AG08396 (cell line): Measurements from ENCODE around the gene C11orf58.

ENCODE experiments used
- DNase-seq: peaks from one replicate; pipeline ENCODE4 v3.0.0; 2012; ENCODE audit warnings: low spot score, mixed read lengths

C11orf58 gene

DNA sequence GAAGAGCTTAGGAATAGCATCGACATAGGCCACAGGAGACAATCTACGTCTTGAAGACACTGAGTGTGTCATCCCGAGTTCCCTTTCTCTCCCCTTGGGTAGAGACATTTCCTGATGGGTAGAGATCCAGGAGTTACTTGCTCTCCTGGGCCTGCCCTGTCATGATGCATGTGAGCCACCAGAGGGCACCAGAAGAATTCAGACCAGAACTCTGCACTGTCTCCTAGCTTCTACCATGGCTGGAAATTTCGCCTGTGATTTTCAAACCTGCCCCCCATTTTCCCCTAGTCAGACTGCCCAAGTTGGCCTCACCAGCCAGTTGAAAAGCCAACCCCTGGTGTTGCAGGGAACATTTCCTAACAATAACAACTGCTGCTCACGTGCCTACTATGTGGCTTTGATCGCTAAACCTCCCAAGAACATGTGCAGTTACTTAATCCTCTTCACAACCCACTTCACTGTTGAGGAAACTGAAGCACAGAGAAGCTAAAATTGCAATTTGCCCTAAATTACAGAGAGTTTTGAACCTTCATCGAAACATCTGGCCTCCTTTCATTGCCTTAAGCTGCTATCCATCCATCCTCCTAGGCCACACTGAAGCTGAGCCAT is 47.2 kb downstream of the C11orf58 start:
- DNase-seq, result peak; percentile 84

DNA sequence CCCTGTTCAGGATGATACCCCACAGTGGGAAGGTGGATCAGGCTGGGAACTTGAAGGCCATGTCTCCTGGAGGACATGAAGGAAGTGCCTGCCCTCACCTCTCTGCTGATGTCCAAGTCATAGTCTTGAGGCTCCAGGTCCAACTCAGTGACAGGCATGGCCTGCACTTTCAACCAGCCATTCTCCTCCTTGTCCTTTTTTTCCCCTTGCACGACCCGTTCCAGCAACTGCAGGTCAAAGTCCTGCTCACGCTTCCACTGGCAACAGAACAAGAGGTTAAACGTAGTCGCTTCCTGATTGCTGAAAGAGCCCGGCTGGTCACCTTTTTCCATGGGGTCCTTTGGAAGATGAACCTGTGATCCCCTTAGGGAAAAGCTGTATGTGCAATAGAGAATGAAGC is 47.7 kb downstream of the C11orf58 start:
- no peak for DNase-seq

GRCh38 chr11:16787035-16787742 is 48.7 kb downstream of the C11orf58 start:
- DNase-seq, result no peak

DNA sequence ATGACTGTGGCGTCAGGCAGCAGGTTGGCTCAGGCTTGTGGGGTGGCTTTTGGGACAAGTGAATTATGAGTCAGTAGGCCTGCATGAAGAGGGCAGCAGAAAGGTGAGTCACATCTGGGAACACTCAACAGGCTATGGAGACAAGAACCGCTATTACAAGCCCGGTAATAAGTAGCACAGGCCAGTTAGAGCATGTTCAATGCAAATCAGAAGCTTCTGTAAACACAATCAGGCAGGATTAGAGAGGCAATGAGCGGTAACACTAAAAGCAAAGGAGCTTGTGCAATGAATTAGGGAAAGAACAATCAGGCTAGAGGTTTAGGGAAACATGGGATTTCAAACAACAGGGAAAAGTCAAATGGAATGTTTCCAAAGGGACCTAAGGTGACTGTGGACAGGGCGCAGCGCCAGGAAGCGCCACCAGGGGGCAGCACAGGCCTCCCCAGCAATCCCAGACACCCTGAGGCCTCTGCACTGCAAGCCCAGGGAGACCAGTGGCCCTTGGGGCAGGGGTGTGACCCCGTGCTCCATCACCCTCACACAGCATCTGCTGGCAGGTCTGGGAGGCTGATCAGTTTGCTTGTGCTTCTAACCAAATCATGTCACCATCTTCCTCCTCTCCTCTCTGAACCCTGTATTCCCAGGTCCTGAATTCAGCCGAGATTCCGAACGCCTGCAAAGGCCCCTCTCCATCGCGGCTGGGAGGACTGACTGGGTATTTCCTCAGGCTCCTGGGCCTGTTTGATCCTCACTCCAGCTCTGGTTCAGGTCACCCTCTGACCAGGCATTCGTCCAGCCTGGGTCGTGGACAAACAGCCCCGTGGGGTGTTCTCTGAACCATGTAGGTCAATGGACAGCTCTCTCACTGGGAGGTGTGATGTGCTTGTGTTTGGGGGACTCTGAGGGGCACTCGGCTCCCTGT is 50.0 kb downstream of the C11orf58 start:
- DNase-seq, result peak; percentile 76

- DNase-seq, result no peak
Observed at GRCh38 chr11:16789063-16789420, 50.6 kb downstream of the C11orf58 start.

- no peak for DNase-seq
Observed at GRCh38 chr11:16789560-16790485, 51.4 kb downstream of the C11orf58 start.

DNA sequence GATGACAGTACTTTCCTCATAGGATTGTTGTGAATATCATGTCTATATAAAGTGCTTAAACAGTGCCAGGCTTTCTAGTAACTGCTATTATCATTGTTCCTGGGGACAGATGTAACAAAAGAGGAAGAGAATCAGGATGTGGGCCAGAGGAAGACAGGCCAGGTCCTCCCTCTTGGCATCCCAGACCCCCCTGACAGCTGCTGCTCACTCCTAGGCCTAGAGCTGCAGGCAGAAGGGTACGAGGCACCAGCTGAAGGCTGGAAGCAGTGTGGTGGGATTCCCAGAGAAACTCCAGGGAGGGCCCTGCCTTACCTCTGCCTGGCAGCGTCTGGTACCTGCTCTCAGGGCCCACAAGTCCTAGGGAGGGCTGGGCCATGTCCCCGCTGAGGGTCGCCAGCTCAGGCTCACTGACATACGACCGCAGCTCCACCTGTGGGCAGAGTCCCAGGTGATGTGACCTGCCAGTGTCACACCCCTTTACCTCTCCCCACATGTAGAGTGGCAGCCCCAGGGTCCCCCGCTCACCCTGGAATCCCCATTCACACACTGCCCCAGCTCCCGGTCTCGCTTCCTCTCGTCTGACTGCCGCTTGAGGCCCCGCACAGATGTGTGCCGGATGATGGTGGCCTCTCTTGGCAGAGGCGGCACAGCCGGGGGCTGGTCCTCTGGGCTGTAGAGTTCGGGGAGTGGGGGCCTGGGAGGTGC is 52.2 kb downstream of the C11orf58 start:
- DNase-seq, result no peak

- DNase-seq, result peak; percentile 84
Observed at GRCh38 chr11:16791191-16791961, 52.9 kb downstream of the C11orf58 start.

- no peak for DNase-seq
Observed at GRCh38 chr11:16792426-16792825, 54.0 kb downstream of the C11orf58 start.

GRCh38 chr11:16793009-16793408 is 54.6 kb downstream of the C11orf58 start:
- DNase-seq, result no peak

GRCh38 chr11:16793511-16793910 is 55.1 kb downstream of the C11orf58 start:
- DNase-seq, result no peak

- DNase-seq, result no peak
Observed at GRCh38 chr11:16794047-16794818, 55.8 kb downstream of the C11orf58 start.

- DNase-seq, result no peak
Observed at GRCh38 chr11:16795146-16795545, 56.7 kb downstream of the C11orf58 start.

GRCh38 chr11:16796311-16796710 is 57.9 kb downstream of the C11orf58 start:
- no peak for DNase-seq

GRCh38 chr11:16797776-16798175 is 59.3 kb downstream of the C11orf58 start:
- DNase-seq, result no peak

DNA sequence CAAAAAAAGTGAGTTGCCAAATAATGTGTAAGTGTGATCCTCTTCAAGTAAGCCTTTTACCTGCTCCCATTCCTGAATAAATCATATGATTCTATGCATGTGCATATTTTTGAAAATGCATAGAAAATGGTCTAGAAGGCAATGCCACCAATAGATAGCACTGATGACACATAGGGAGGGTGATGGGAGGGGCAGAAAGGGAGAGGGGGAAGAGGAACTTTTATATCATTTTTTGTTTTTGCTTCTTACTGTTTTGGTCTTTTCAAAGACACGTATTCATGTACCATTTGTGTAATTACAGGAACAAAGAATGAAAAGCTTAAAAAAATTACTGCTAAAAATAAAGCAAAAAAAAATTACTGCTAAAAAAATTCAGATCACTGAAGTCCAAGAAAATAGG is 60.8 kb downstream of the C11orf58 start:
- DNase-seq, result no peak

GRCh38 chr11:16799890-16800289 is 61.4 kb downstream of the C11orf58 start:
- no peak for DNase-seq

- no peak for DNase-seq
Observed at GRCh38 chr11:16800382-16800781, 61.9 kb downstream of the C11orf58 start.

- DNase-seq, result no peak
Observed at GRCh38 chr11:16801288-16801980, 63.0 kb downstream of the C11orf58 start.
